ENCODE measurements around the gene EZH2. TPM values are rescaled to one million over a fixed set of nuclear protein-coding genes. Genes with fewer than 3 reads are reported as not detected.
A peak's percentile ranks its signal among the peaks of the same experiment; 100 is the strongest.

Gene EZH2
- total and polyA plus RNA-seq, 2 donors from 2014 or later = 1.6 to 4.7 TPM

DNA sequence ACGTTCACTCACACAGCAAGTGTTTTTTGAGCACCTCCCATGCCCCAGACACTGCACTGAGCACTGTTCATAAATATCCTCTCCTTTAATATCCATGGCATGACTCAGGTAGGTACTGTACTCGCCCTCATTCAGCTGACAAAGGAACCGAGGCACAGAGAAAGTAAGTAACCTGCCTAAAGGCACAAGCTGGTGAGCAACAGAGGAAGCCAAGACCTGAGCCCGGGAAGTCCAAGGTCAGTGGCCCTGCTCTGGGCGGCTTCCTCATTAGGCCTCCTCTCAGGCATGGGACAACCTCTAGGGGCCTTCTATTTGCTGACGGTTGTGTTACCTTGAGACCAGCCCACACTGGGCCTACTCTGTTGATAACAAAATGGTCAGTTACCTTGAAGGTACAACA, 45.1 kb upstream of the EZH2 start:
- no peak overlapping the region for H3K4me3 ChIP-seq (ENCODE audit: low read length in 3 of 3)
- intact Hi-C loops (cut with DNase I) = no loop called here
- DNase-seq (no peak), FAIRE-seq (no peak)
- H3K27ac ChIP-seq (ENCODE audit: low read depth in 2 of 2, low read length in 2 of 2) = no peak overlapping the region
- H3K9ac ChIP-seq (ENCODE audit: low read length in 3 of 3) = no peak overlapping the region
- H3K27me3 ChIP-seq (ENCODE audit: control insufficient read depth, insufficient read depth, low read length) = no peaks in the 10 kb centered on the region
- TF ChIP-seq, protein P1, sequence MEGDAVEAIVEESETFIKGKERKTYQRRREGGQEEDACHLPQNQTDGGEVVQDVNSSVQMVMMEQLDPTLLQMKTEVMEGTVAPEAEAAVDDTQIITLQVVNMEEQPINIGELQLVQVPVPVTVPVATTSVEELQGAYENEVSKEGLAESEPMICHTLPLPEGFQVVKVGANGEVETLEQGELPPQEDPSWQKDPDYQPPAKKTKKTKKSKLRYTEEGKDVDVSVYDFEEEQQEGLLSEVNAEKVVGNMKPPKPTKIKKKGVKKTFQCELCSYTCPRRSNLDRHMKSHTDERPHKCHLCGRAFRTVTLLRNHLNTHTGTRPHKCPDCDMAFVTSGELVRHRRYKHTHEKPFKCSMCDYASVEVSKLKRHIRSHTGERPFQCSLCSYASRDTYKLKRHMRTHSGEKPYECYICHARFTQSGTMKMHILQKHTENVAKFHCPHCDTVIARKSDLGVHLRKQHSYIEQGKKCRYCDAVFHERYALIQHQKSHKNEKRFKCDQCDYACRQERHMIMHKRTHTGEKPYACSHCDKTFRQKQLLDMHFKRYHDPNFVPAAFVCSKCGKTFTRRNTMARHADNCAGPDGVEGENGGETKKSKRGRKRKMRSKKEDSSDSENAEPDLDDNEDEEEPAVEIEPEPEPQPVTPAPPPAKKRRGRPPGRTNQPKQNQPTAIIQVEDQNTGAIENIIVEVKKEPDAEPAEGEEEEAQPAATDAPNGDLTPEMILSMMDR (IDR thresholded peaks at IDR 0.05; ENCODE audit: borderline replicate concordance, extremely low read depth, insufficient read depth) = no peak
- no peaks in the 10 kb centered on the region for H3K36me3 ChIP-seq (ENCODE audit: control insufficient read depth in 2 of 3, insufficient read depth in 3 of 3, low read length in 3 of 3)
- no peaks in the 10 kb centered on the region for H3K4me1 ChIP-seq (ENCODE audit: control insufficient read depth in 2 of 3, insufficient read depth in 2 of 3, low read depth in 1 of 3, low read length in 3 of 3)
- no peaks in the 10 kb centered on the region for H3K9me3 ChIP-seq (ENCODE audit: control insufficient read depth in 2 of 3, insufficient read depth in 1 of 3, low read length in 3 of 3)

DNA sequence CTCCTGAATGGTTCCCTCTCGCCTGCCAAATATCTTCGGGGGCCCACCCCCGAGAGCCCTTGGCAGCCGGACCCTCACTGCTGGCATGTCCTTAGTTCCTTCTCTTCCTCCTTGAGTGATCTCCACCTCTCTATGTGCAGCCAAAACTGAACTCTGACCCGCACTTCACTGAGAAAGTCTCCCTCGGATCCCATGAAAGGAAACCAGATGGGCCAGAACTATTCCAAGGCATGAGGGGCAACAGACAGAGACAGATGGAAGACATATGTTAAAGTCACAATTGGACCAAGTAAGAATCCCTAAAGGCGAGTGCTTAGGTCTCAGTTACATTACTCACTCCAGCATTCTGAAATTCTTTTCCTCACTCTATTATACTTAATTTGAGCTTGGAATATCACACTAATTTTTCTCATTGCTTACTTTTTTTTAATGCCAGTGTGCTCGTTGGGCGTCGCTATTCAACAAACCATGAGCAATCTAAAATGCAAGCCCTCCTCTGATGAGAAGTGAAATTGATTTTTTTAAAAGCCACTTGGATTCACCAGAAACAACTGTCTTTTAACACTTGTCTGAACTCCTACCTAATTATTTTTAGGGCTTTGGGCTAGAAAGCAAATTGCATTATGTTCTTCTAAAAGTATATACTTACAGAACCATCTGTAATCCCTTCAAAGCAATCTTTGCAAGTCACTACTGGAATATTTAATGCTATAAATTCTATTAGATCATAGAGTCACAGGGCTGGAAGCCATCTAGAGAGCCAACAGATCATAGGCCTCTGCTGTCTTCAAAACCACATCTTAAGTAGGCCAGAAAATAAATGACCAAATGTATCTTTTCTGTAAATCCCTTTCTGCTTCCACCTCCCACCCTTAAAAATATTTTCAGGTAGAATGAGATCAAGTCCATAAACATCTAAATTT, 43.3 kb upstream of the EZH2 start:
- H3K4me3 ChIP-seq (ENCODE audit: low read length in 3 of 3) = no peak overlapping the region
- intact Hi-C loops (cut with DNase I) = no loop called here
- H3K9ac ChIP-seq (ENCODE audit: low read length in 3 of 3) = no peak overlapping the region
- H3K9me3 ChIP-seq (ENCODE audit: control insufficient read depth in 2 of 3, insufficient read depth in 1 of 3, low read length in 3 of 3) = no peaks in the 10 kb centered on the region
- DNase-seq (peak in 4 of 5 donors; percentile 28 to 69 (median 54)), FAIRE-seq (no peak)
- no peaks in the 10 kb centered on the region for H3K27me3 ChIP-seq (ENCODE audit: control insufficient read depth, insufficient read depth, low read length)
- H3K36me3 ChIP-seq (ENCODE audit: control insufficient read depth in 2 of 3, insufficient read depth in 3 of 3, low read length in 3 of 3) = no peaks in the 10 kb centered on the region
- H3K4me1 ChIP-seq (ENCODE audit: control insufficient read depth in 2 of 3, insufficient read depth in 2 of 3, low read depth in 1 of 3, low read length in 3 of 3) = no peaks in the 10 kb centered on the region
- TF ChIP-seq, protein P1 (IDR thresholded peaks at IDR 0.05; ENCODE audit: borderline replicate concordance, extremely low read depth, insufficient read depth) = no peak
- H3K27ac ChIP-seq (ENCODE audit: low read depth in 2 of 2, low read length in 2 of 2) = no peak overlapping the region

DNA sequence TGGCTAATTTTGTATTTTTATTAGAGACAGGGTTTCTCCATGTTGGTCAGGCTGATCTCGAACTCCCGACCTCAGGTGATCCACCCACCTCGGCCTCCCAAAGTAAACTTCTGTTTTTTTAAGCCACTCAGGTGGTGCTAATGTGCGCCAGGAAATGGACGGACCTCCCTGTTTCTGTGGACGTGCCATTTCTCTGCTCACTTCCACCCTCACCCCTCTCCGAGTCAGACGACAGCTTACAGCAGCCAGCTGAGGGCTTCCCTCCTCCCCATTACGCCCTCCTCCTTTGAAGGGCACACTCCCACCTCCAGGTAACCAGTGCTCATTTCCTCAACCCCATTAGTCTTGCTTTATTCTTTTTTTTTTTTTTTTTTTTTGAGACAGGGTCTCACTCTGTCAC, 41.7 kb upstream of the EZH2 start:
- Histone ChIP-seq H3K9ac (ENCODE audit: low read length in 3 of 3) (no peak overlapping the region), H3K4me3 (ENCODE audit: low read length in 3 of 3) (no peak overlapping the region), H3K4me1 (ENCODE audit: control insufficient read depth in 2 of 3, insufficient read depth in 2 of 3, low read depth in 1 of 3, low read length in 3 of 3) (no peaks in the 10 kb centered on the region), H3K36me3 (ENCODE audit: control insufficient read depth in 2 of 3, insufficient read depth in 3 of 3, low read length in 3 of 3) (no peaks in the 10 kb centered on the region), H3K27me3 (ENCODE audit: control insufficient read depth, insufficient read depth, low read length) (no peaks in the 10 kb centered on the region), H3K9me3 (ENCODE audit: control insufficient read depth in 2 of 3, insufficient read depth in 1 of 3, low read length in 3 of 3) (no peaks in the 10 kb centered on the region), H3K27ac (ENCODE audit: low read depth in 2 of 2, low read length in 2 of 2) (no peak overlapping the region)
- no peak for FAIRE-seq
- intact Hi-C loops (cut with DNase I) = no loop called here
- DNase-seq = no peak
- TF ChIP-seq, protein P1 (IDR thresholded peaks at IDR 0.05; ENCODE audit: borderline replicate concordance, extremely low read depth, insufficient read depth) = no peak
